H9 (cell line): ENCODE results near the gene CD3G. TPM values are rescaled to one million over a fixed set of nuclear protein-coding genes. Genes with fewer than 3 reads are reported as not detected.

Experiments
- DNase-seq: peaks from one replicate; pipeline ENCODE4 v3.0.0-alpha.2; 2017
- H2AFZ ChIP-seq: one replicate; pipeline ENCODE4 v1.6.1; 2013; ENCODE audit warnings: mild to moderate bottlenecking, low read length, control low read depth, moderate library complexity
- H2AK5ac ChIP-seq: 2 replicates; pipeline ENCODE4 v1.6.1; 2013; ENCODE audit warnings: low read length, control low read depth, mixed read lengths; ENCODE audit not compliant: insufficient read length
- H2BK120ac ChIP-seq: one replicate; pipeline ENCODE4 v1.6.1; 2013; ENCODE audit warnings: low read depth, mild to moderate bottlenecking, low read length, control low read depth, inconsistent platforms; ENCODE audit not compliant: poor library complexity, severe bottlenecking
- H2BK12ac ChIP-seq: 2 replicates; pipeline ENCODE4 v1.6.1; 2013; ENCODE audit warnings: low read length, control low read depth, mixed read lengths, low read depth; ENCODE audit not compliant: insufficient read length
- H2BK15ac ChIP-seq: 2 replicates; pipeline ENCODE4 v1.6.1; 2013; ENCODE audit warnings: low read depth, low read length, control low read depth
- H2BK20ac ChIP-seq: one replicate; pipeline ENCODE4 v1.6.1; 2013; ENCODE audit warnings: low read depth, mild to moderate bottlenecking, low read length, control low read depth, inconsistent platforms; ENCODE audit not compliant: poor library complexity, severe bottlenecking
- H2BK5ac ChIP-seq: 2 replicates; pipeline ENCODE4 v1.6.1; 2013; ENCODE audit warnings: low read length, control low read depth, mixed read lengths; ENCODE audit not compliant: insufficient read length
- H3K14ac ChIP-seq: 2 replicates; pipeline ENCODE4 v1.6.1; 2013; ENCODE audit warnings: low read length, control low read depth; ENCODE audit not compliant: insufficient read depth
- H3K18ac ChIP-seq: 2 replicates; pipeline ENCODE4 v1.6.1; 2013; ENCODE audit warnings: low read depth, mild to moderate bottlenecking, mixed read lengths, low read length, control low read depth; ENCODE audit not compliant: insufficient read length
- H3K23ac ChIP-seq: 2 replicates; pipeline ENCODE4 v1.6.1; 2013; ENCODE audit warnings: low read length, control low read depth, mixed read lengths, low read depth; ENCODE audit not compliant: insufficient read length
- H3K23me2 ChIP-seq: 2 replicates; pipeline ENCODE4 v1.6.1; 2013; ENCODE audit warnings: low read depth, mild to moderate bottlenecking, mixed read lengths, low read length, control low read depth; ENCODE audit not compliant: insufficient read length, poor library complexity, severe bottlenecking
- H3K27ac ChIP-seq: 2 replicates; pipeline ENCODE4 v1.5.1; 2013; ENCODE audit warnings: low read length, control low read depth, mixed read lengths, low read depth; ENCODE audit not compliant: insufficient read length
- H3K27me3 ChIP-seq: 2 replicates; pipeline ENCODE4 v1.6.1; 2013; ENCODE audit warnings: low read length, control low read depth, inconsistent platforms; ENCODE audit not compliant: insufficient read depth
- H3K4ac ChIP-seq: 2 replicates; pipeline ENCODE4 v1.6.1; 2013; ENCODE audit warnings: low read depth, mild to moderate bottlenecking, control low read depth, inconsistent platforms, low read length, moderate library complexity
- H3K4me1 ChIP-seq: 2 replicates; pipeline ENCODE4 v1.6.1; 2013; ENCODE audit warnings: low read length, control low read depth, inconsistent platforms; ENCODE audit not compliant: insufficient read depth
- H3K4me2 ChIP-seq: 2 replicates; pipeline ENCODE4 v1.6.1; 2013; ENCODE audit warnings: low read length, control low read depth, mixed read lengths; ENCODE audit not compliant: insufficient read length, insufficient read depth
- H3K56ac ChIP-seq: 2 replicates; pipeline ENCODE4 v1.6.1; 2013; ENCODE audit warnings: low read depth, mild to moderate bottlenecking, mixed read lengths, low read length, control low read depth; ENCODE audit not compliant: insufficient read length
- H3K79me1 ChIP-seq: 2 replicates; pipeline ENCODE4 v1.6.1; 2013; ENCODE audit warnings: low read depth, mild to moderate bottlenecking, moderate library complexity, low read length, control low read depth, inconsistent platforms; ENCODE audit not compliant: insufficient read depth, poor library complexity, severe bottlenecking
- H3K79me2 ChIP-seq: 2 replicates; pipeline ENCODE4 v1.6.1; 2013; ENCODE audit warnings: low read length, control low read depth, inconsistent platforms; ENCODE audit not compliant: insufficient read depth
- H3K9ac ChIP-seq: 2 replicates; pipeline ENCODE4 v1.6.1; 2013; ENCODE audit warnings: low read length, control low read depth, mixed read lengths; ENCODE audit not compliant: insufficient read length; ENCODE audit errors: extremely low read depth
- H3K9me3 ChIP-seq: one replicate; pipeline ENCODE4 v1.6.1; 2013; ENCODE audit warnings: low read depth, low read length, inconsistent platforms; ENCODE audit not compliant: control insufficient read depth
- H3T11ph ChIP-seq: one replicate; pipeline ENCODE4 v1.6.1; 2013; ENCODE audit warnings: mild to moderate bottlenecking, low read length, control low read depth, inconsistent platforms
- H4K20me1 ChIP-seq: one replicate; pipeline ENCODE4 v1.6.1; 2013; ENCODE audit not compliant: control insufficient read depth, insufficient read length, insufficient read depth
- H4K5ac ChIP-seq: 2 replicates; pipeline ENCODE4 v1.6.1; 2013; ENCODE audit warnings: low read depth, mild to moderate bottlenecking, mixed read lengths, low read length, control low read depth; ENCODE audit not compliant: insufficient read length
- H4K8ac ChIP-seq: replicated peaks from 2 replicates; pipeline ENCODE4 v1.6.1; 2013; ENCODE audit warnings: low read length, control low read depth, mixed read lengths, low read depth; ENCODE audit not compliant: insufficient read length
- H4K91ac ChIP-seq: 2 replicates; pipeline ENCODE4 v1.6.1; 2013; ENCODE audit warnings: low read depth, mild to moderate bottlenecking, moderate library complexity, mixed read lengths, low read length, control low read depth; ENCODE audit not compliant: insufficient read length
- H3K27ac Mint-ChIP-seq, 3 experiments: 2 replicates in 2 of 3; 3 replicates in 1 of 3; pipeline ENCODE4 v1.8.0; 2020 to 2021; ENCODE audit warnings: mixed read lengths in 3 of 3, mild to moderate bottlenecking in 1 of 3, moderate library complexity in 1 of 3
- H3K27me3 Mint-ChIP-seq: 2 replicates; pipeline ENCODE4 v1.8.0; 2021; ENCODE audit warnings: low read depth, mild to moderate bottlenecking, moderate library complexity, mixed read lengths
- H3K36me3 Mint-ChIP-seq, 3 experiments: 2 replicates in 2 of 3; 3 replicates in 1 of 3; pipeline ENCODE4 v1.8.0; 2020 to 2021; ENCODE audit warnings: low read depth in 3 of 3, mixed read lengths in 3 of 3; ENCODE audit not compliant: insufficient read depth in 1 of 3
- H3K4me1 Mint-ChIP-seq, 2 experiments: 2 replicates each; pipeline ENCODE4 v1.8.0; 2020; ENCODE audit warnings: mixed read lengths in 2 of 2
- H3K4me3 Mint-ChIP-seq, 2 experiments: 2 replicates in 1 of 2; 3 replicates in 1 of 2; pipeline ENCODE4 v1.8.0; 2020 to 2021; ENCODE audit warnings: mild to moderate bottlenecking in 2 of 2, mixed read lengths in 2 of 2, moderate library complexity in 1 of 2
- H3K9me3 Mint-ChIP-seq, 2 experiments: 2 replicates in 1 of 2; 3 replicates in 1 of 2; pipeline ENCODE4 v1.8.0; 2020; ENCODE audit warnings: mild to moderate bottlenecking in 2 of 2, mixed read lengths in 2 of 2, moderate library complexity in 1 of 2
- WGBS: extraction: QIAGEN DNeasy Blood & Tissue Kit; methylation state at CpG from one replicate; pipeline ENCODE4 v1.1.7; 2013; ENCODE audit warnings: missing lambda C conversion rate, low lambda C conversion rate, mixed read lengths; ENCODE audit not compliant: insufficient read length; ENCODE audit errors: extremely low coverage; 5-methylcytosine and 5-hydroxymethylcytosine counted together
- total RNA-seq: library from RNA; stranded (reverse); gene quantifications from 2 replicates; pipeline ENCODE4 v1.2.1, GENCODE V29; 2021
- TF ChIP-seq, protein P1 (sequence below): fragments of 200-600 bp; sonication (generic); conservative IDR thresholded peaks from 3 replicates; pipeline ENCODE4 v1.8.0; 2021; ENCODE audit warnings: antibody characterized with exemption, mild to moderate bottlenecking

The CD3G gene
- total RNA-seq, 1 experiment from 2014 or later = not detected

DNA sequence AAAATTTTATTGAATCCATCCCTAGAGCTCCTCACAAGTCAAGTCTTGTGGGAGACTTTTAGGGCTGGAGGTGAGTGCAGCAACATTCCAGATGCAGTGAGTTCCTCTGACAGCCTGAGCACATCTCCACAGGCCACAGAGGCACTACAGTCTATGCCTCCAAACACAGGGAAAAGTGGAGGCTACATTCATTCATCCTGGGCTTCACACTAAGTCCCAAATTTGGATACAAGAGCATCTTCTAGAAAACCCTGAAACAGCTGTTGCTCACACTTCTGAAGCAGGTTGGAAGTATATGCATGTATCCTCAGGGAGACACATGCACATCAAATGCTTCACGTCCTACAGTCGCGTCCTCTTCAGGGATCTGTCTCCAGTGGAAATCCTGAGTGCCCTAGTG, 2.9 kb upstream of the CD3G start:
- no peak overlapping the region for H3K27ac ChIP-seq
- H3K23ac ChIP-seq = no peak overlapping the region
- H2BK15ac ChIP-seq = no peak overlapping the region
- WGBS = no CpG with 5 or more reads among the region's 3 CpGs
- H3K4me2 ChIP-seq = no peak overlapping the region
- H3K36me3 Mint-ChIP-seq = no peaks in the 10 kb centered on the region
- no peak overlapping the region for H3K4me3 Mint-ChIP-seq
- no peaks in the 10 kb centered on the region for H3K23me2 ChIP-seq
- H4K20me1 ChIP-seq = no peaks in the 10 kb centered on the region
- no peak overlapping the region for H4K5ac ChIP-seq
- no peak overlapping the region for H3K4ac ChIP-seq
- no peak overlapping the region for H3K14ac ChIP-seq
- peaks cover 2 to 3% of the 10 kb centered on the region in 2 experiments; a peak in 1 of 4 replicates for H3K4me1 Mint-ChIP-seq
- H2BK5ac ChIP-seq = no peak overlapping the region
- no peak overlapping the region for H2AFZ ChIP-seq
- H3K9me3 Mint-ChIP-seq = no peaks in the 10 kb centered on the region
- H3K27me3 Mint-ChIP-seq = peaks cover 44% of the 10 kb centered on the region
- H3K18ac ChIP-seq = no peak overlapping the region
- H4K91ac ChIP-seq = no peak overlapping the region
- no peak for DNase-seq
- no peaks in the 10 kb centered on the region for H3K27me3 ChIP-seq
- no peaks in the 10 kb centered on the region for H3K79me2 ChIP-seq
- no peak overlapping the region for H3K27ac Mint-ChIP-seq
- H3K56ac ChIP-seq = no peak overlapping the region
- H3K79me1 ChIP-seq = no peaks in the 10 kb centered on the region
- no peaks in the 10 kb centered on the region for H3K4me1 ChIP-seq
- no peak overlapping the region for H3T11ph ChIP-seq
- no peak overlapping the region for H2BK20ac ChIP-seq
- TF ChIP-seq, protein P1, sequence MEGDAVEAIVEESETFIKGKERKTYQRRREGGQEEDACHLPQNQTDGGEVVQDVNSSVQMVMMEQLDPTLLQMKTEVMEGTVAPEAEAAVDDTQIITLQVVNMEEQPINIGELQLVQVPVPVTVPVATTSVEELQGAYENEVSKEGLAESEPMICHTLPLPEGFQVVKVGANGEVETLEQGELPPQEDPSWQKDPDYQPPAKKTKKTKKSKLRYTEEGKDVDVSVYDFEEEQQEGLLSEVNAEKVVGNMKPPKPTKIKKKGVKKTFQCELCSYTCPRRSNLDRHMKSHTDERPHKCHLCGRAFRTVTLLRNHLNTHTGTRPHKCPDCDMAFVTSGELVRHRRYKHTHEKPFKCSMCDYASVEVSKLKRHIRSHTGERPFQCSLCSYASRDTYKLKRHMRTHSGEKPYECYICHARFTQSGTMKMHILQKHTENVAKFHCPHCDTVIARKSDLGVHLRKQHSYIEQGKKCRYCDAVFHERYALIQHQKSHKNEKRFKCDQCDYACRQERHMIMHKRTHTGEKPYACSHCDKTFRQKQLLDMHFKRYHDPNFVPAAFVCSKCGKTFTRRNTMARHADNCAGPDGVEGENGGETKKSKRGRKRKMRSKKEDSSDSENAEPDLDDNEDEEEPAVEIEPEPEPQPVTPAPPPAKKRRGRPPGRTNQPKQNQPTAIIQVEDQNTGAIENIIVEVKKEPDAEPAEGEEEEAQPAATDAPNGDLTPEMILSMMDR = no peak
- no peak overlapping the region for H2BK120ac ChIP-seq
- no peak overlapping the region for H3K9ac ChIP-seq
- H4K8ac ChIP-seq = no peak overlapping the region
- no peak overlapping the region for H2AK5ac ChIP-seq
- H3K9me3 ChIP-seq = no peaks in the 10 kb centered on the region
- H2BK12ac ChIP-seq = no peak overlapping the region
